NT2/D1 (cell line): ENCODE data around the gene PUS7.

Experiments used
- SUZ12 ChIP-seq: IDR thresholded peaks from 2 replicates; pipeline ENCODE4 v1.6.1; 2011; ENCODE audit not compliant: insufficient read length, insufficient read depth; ENCODE audit errors: extremely low read depth
- YY1 ChIP-seq: IDR thresholded peaks from 2 replicates; pipeline ENCODE4 v1.6.1; 2011; ENCODE audit not compliant: insufficient read length, insufficient read depth
- ZNF274 ChIP-seq: IDR thresholded peaks from 2 replicates; pipeline ENCODE4 v1.6.1; 2011; ENCODE audit warnings: mild to moderate bottlenecking, low read depth, low read length

GRCh38 chr7:105454095-105454747 lies 67.8 kb downstream of the PUS7 start:
- TF ChIP-seq YY1: no peak
- TF ChIP-seq SUZ12: no peak
- no peak for TF ChIP-seq ZNF274
